Hematopoietic multipotent progenitor cell treated with erythropoietin and hydrocortisone succinate and interleukin-3 and kit ligand, for 17 days (in vitro differentiated cells): ENCODE measurements around the gene USP53.
"Not testable (repeated sequence)": the region's sequence is repeated elsewhere in the genome, so short reads cannot be mapped to it uniquely, and the experiment has no call there.

Experiments
- DNase-seq: peaks from one replicate; pipeline ENCODE4 v3.0.0-alpha.2; 2015; ENCODE audit warnings: low spot score

USP53 gene

DNA sequence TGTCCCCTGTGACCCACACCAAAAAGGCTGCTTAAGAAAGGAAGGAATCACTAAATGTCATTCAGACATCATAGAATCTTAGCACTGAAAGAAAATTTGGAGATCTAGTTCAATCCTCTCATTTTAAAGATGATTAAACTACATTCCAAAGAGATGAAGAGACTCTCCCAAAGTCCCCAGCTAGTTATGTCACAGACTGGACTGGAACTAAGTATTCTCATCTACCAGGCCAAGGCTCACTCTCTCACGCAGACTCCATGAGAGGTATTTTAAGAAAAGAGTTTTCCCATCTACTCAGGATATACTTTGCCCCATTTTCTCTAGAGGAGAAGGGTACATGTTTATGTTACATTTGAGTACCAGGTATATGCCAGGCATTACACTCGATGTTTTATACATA is 102.5 kb downstream of the USP53 start:
- no peak for DNase-seq

GRCh38 chr4:119317990-119318389 is 105.5 kb downstream of the USP53 start:
- no peak for DNase-seq

DNA sequence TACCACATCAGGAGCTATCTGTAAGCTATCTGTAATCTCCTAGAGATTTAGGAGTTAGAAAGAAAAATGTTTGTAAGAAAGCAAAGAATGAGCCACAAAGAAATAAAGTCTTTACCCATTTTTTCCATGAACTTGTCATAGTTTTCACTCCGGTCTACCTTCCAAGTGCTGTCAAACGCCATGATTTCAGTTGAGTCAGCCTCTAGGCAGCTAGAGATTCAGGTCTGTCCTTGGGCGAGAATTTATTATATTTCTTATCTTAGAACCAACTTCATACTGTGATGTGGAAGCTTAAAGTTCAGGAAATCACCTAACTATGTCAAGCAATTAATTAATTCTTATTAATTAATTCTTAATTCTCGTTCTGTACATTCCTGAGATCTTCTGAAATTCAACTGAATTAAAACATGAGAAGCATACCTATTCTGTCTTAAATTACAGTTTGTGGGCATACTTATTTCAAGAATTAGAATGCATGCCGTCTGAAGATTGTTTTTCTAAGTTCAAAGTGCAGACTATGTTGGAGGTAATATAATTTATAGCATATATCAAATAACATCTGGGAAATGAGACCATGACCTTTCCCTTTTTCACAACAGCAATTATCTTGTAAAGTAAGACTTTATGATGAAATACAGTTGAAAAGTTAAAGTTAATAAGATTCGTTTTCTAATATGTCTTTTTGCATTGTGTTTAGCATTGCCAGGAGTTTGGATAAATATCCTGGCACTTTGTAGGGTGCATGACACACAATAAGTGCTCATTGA is 109.6 kb downstream of the USP53 start, which contains the start of gene FABP2:
Gene FABP2 (minus strand): TSS at position 218 of the 767 bp plus-strand sequence. CDS start 36 bp downstream, at position 182.
- no peak for DNase-seq

GRCh38 chr4:119328695-119329094 is 116.2 kb downstream of the USP53 start:
- no peak for DNase-seq

DNA sequence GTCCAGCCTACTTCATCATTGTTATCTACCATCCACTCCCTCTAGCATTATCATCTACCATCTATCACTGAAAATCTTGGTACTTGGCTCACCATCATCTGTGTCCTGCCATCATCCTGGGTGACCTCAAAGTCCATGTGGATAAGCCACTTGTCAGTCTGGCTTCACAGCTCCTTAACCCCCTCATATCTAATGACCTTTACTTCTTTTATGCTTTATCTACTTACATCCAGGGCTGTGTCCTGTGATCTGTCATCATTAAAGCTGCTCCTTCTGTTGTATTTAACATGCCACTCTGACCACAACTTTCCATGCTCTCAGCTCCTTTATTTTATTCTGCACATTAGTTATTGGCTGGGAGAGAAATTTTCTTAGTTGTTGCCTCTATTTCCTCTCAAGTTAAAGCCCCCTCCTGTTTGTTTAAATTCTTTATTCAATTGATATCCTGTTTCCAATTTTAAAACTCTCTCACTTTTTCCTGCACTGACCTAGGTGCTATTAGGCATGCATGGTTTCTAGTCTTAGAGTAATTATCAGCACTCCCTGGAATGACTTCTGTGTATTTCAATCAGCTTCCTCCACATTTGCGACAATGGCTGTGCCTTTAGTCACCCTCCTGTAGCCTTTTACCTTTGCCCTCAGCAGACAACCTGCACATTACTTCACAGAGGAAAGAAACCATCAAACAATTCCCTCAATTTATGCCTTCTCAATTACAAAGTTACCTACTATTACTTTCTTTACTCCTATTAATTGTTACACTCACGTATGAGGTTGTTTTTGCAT is 117.5 kb downstream of the USP53 start:
- DNase-seq: no peak

- not testable (repeated sequence) for DNase-seq
Observed at GRCh38 chr4:119336332-119336979, 123.9 kb downstream of the USP53 start.

GRCh38 chr4:119337010-119337409 is 124.5 kb downstream of the USP53 start:
- DNase-seq: no peak

DNA sequence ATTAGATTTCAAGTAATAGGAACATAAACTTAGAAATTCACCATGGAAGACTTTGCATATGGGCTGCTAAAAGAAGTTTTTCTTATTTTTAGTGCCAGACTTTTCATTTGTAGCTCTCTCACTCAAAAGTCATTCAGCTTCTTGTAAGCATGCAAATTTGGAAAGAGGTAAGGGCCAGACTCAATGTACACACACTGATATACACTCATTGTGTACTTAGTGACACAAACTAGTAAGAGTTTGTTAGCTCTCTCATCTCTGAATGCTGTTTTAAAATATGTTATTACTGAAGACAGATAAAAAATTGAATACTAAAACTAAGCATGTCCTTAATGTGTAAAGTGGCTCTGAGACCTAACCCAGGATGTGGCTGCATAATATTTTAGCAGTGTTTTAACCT is 127.4 kb downstream of the USP53 start:
- DNase-seq: not testable (repeated sequence)

GRCh38 chr4:119343293-119343692 is 130.8 kb downstream of the USP53 start:
- DNase-seq: not testable (repeated sequence)
